Measurements from ENCODE around the gene PLXNB1. TPM values are rescaled to one million over a fixed set of nuclear protein-coding genes. Genes with fewer than 3 reads are reported as not detected.

Gene PLXNB1
- total RNA-seq, 1 donor from 2014 or later: 3.3 TPM

DNA sequence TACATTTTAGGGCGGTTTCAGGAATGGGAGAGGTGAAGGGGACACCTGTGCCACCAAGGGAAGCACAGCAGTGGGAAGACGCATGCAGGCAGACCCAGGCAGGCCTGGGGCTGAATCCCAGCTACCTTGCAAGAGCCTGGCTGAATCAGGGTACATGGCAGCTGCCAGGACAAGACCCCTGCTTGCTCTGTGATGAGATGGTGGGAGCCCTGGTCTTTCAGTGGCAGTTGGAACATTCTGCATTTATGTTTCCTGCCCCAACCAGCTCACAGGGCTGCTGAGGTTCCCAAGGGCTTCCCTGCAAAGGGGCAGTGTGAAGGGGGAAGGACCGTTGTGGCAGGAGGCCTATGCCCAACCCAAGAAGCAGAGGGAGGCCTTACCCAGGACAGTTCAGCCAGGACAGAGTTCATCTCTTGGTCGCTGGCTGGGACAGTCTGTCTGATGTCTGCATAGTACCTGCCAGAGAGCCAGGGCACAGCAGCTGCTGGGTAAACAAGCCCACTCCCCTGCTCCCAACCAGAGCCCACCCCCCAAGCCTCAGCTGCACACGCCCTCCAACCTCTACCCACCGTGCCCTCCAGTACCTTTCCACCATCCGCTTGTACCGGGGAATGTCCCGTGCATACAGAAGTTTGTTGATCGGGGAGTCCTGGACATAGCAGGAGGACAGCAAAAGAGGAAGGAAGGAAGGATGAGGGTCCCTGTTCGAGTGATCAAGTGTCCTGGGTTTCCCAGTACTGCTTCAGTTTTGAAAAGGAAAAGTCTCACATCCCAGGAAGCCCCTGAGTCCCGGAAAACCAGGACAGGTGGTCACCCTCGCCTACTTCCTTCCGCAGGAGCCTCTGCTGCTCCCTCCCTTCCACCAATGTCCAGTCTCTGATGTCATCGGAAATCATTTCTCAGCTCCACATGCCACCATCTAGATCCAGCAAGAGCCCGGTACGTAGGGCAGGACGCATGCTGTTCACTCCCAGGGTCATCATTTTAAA is 23.1 kb downstream of the PLXNB1 start:
- intact Hi-C loops (cut with micrococcal nuclease): no loop called here

DNA sequence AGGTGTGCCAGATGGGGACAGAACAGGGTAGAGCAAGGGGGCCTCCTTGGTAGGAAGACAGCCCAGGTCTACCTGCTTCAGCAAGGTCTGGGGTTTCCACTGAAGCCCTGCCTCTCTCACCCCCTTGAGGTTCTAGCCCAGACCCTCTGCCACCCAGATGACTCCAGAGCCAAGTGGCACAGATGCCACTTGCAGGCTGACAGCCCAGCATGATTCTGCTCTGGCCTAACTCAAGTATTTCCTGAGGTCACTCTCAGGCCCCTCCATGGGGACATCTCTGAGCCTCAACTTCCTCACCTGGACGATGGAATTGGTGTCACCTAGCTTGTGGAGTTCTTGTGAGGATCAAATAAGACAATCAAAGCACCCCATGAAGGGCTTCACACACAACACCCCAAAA is 23.9 kb downstream of the PLXNB1 start:
- intact Hi-C loops (cut with micrococcal nuclease): no loop called here

DNA sequence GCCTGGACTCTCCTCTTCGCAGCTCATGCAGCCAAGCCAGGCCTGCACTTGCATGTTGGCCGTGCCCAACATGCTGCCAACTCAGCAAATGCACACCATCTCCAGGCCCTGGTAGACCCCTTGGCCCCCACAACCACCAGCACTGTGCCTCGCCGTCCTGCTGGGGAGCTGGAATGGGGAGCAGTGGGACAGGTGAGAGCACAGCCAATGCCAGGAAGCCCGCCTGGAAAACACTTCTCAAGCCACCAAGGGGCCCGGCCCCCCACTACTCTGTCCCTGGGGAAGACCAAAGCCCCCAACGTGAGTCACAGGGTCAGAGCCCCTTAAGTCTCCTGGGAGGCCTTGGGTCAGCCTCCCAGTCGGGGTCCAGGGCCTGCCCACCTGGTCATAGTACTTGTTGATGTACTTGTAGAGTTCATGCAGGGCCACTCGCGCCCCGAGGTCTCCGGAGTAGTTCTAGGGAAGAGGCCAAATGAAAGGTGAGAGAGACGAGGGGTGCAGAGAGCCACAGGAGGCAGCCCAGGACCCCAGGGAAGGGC is 24.5 kb downstream of the PLXNB1 start:
- intact Hi-C loops (cut with micrococcal nuclease): no loop called here

DNA sequence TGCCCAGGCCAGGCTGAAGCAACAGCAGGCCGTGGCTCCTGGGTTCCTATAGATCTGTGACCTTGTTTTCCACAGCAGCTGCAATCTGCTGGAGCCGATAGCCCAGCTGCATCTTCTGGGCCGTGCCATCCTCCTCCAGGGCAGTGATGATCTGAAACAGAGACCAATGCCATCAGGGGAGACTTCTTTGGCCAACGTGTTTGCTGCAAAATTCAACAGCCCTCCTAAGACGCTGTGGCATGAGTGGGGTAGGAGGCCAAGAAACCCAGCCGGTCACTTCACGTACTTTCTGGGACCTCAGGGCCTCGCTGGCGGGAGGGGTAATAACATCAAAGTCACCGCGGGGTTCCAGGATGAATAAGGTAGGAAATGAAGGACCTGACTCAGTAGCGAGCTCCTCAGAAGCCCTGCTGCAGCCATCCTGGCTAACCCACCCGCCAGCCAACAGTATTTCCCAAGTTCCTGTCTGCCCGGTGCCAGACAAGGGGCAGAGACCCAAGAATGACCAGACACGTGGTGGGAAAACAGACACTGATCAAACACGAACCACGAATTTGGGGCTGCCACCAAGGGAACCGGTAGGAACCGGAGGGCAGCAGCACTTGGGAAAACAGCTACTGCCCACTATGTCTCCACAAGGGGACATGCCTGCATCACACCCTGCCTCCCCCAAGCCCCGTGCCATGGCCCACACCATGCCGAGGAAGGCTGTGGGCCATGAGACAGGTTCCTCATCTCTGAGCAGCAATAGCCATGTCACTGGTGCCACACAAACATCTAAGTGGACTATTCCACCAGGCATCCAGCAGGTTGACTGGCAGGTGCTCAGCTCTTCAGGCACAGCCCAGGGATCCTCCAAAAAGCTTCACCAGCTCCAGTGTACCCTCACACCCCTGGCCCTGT is 25.2 kb downstream of the PLXNB1 start:
- intact Hi-C loops (cut with micrococcal nuclease): loop anchor here (5.0 kb wide), 1 partner anchor 333 kb away; no protein-coding TSS in a partner anchor

DNA sequence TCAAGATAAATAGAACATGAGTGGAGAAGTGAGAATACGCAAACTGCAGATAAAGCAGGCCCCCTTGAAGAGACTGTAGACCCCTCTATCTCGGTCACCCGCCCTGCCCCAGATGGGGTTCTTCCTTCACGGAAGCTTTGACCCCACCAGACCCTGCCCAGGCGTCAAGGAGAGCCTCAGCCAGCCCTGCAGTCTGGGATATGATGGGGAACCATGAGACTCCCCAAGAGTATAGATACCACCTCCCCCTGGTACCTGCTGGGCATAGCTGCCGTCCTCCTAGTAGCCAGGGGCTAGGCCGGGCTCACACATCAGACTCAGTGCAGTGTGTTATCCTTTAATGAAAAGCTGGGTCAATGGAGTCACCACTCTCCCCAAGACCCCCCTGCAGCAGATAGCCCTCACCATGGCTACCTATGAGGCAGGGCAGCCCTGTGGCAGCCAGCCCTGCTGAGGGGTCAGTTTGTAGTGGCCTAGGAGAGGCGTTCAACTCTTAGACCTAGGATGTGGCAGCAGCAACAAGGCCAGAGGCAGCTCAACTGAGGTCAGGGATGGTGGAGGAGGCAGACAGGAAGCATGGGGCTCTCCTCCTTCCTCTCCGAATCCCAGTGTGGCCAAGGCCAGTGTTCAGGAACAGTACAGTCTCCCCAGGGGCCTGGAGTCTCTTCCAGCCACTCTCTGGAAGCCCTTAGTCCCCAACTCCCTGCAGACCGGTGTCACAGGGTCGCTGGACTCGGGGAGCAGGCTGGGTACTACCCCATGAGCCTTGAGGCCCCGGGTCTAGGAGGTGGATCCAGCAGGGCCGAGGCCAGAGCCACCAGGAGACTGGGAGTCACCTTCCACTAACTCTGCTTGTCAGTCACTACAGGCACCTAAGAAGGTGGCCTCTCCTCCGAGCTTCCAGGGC is 26.1 kb downstream of the PLXNB1 start:
- intact Hi-C loops (cut with micrococcal nuclease): loop anchor here (5.0 kb wide), 1 partner anchor 334 kb away; no protein-coding TSS in a partner anchor

DNA sequence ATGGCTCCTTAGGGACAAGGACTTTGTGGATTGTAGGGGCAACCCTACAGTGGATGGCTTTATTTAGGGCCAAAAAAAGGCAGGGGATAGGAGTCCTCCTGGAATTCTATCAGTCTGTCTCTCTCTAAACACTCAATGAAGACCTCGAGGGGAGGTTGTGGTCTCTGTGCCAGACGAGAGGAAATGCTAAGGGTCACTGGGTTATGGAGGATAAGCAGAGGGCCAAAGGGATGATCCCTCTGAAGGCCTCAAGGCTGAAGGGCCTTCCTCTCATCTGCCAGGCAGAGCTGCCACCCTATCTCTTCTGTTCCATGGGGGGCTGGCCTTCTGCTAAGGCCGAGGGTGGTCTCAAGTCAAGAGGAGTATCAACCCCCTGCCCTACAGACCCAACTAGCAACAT is 27.0 kb downstream of the PLXNB1 start:
- intact Hi-C loops (cut with micrococcal nuclease): loop anchor here (5.0 kb wide), 1 partner anchor 334 kb away; no protein-coding TSS in a partner anchor

DNA sequence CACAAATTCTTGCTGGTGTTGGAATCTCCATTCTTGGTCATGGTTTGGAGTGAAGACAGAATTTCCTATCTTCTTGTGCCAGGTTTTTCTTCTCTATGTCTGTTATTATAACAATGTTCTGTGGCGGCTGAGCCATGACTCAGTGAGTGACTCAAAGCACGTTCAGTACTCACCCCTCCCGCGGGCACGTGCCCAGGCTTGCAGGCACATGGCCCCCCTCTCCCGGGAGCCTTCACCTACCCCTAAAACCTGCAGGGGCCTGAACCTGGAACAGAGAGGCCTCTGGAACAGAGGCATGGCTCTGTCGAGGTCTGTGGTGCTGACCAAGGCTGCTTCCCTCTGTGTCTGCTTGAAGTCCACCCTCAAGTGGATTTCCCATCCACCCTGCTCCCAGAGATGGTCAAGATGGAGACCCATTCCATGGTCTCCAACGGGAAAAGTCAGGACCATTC is 27.6 kb downstream of the PLXNB1 start:
- intact Hi-C loops (cut with micrococcal nuclease): loop anchor here (5.0 kb wide), 1 partner anchor 335 kb away; no protein-coding TSS in a partner anchor

DNA sequence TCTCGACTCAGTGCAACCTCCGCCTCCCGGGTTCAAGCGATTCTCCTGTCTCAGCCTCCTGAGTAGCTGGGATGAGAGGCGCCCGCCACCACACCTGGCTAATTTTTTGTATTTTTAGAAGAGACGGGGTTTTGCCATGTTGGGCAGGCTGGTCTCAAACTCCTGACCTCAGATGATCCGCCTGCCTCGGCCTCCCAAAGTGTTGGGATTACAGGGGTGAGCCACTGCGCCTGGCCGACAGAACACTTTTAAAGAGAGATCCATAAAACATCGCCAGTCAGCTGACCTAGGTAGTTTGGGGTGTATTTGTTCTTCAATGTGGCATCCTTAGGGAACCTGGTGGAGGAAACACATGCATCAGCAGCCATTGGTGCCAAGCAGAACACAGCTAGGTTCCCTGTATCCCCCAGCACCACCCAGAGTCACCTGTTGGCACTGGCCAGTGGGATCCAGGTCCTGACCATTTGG is 28.4 kb downstream of the PLXNB1 start:
- intact Hi-C loops (cut with micrococcal nuclease): loop anchor here (1.0 to 5.0 kb wide), 10 partner anchors 35 to 336 kb away; partner anchors contain the start of genes CCDC51, NCKIPSD, SLC26A6 and TMA7

DNA sequence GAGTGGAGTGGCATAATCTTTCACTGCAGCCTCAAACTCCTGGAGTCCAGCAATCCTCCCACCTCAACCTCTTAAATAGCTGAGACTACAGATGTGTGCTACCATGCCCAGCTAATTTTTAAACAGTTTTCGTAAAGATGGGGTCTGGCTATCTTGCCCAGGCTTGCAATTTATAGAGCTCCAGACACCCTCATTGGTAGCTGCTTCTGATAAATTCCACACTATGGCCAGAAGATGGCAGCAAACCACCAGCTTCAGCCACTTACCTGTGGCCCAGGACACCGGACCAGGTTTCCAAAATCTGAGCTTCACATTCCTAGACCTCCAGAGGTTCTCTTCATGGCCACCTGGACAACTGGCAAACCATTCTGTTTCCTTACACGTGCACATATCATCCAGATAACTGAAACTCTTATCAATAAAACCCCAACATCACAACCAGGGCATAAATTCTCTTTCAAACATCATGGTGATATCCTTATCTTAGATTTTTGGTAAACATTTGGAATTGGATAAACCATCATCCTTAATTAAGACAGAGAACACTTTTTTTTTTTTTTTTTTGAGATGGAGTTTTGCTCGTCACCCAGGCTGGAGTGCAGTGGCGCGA is 29.0 kb downstream of the PLXNB1 start:
- intact Hi-C loops (cut with micrococcal nuclease): loop anchor here (1.0 to 5.0 kb wide), 10 partner anchors 35 to 336 kb away; partner anchors contain the start of genes CCDC51, NCKIPSD, SLC26A6 and TMA7

DNA sequence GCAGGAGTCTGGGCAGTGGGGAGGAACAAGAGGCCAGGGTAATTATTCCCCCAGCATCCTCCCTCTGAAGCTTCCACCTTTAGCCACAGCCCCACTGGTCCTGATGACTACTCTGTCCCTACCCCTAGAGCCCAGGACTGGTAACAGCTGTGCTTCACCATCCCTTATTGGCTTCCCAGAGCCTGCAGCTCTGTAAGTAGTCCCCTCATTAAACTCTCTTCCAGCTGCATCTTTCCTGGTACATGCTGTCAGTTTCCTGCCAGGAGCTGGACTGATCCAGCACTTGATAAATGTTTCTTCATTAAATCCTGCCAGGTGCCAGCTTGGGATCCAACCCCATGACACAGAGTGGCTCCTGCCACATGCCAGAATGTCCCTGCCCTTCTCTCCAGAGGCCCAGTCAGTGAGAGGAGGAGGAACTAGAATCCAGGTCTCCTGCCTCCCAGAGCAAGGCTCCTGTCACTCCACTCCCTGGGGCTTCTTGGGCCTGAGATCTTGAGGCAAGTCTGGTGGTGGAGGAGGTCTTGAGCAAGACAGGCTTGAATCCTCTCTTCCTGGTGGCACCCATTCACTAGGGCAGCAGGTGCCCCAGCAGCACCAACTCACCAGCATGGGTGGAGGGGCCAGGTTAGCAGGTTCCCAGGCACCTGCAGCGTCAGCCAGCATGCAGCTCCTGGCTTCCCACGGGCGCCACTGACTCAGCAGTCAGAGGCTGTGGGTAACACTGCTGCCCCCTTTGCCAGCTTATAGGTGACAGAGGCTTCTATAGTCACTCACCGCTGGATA is 30.3 kb downstream of the PLXNB1 start:
- intact Hi-C loops (cut with micrococcal nuclease): loop anchor here (5.0 kb wide), 1 partner anchor 338 kb away; no protein-coding TSS in a partner anchor

DNA sequence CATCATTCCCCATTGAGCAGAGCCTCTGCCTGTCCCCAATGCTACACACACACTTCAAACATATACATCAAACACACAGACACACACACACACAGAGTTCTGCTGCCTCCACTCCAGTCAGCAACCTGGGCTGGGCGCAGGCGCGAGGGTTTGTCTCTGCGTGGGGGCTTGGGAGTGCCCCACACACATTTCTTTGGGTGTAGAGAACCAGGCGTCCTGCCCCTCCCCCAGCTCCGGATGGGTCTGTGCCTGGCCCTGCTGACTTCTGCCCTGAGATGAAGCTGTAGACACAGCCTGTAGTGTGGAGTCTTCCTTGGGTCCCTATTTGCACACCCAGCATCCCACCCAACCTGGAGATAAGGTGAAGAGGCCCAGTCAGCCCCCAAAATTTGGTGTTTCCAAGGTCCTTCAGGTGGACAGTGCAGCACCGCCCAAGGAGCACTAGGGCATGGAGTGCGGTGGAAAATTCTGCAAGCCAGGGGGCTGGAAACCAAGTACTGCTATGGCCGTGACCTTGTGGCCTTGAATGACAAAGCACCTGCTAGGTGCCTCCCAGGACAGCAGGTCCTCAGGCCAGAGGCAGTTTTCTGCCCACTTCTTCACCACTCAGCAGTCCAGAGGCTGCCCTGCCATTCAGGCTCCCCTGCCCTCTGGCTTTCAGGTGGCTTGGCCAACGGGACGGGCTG is 31.0 kb downstream of the PLXNB1 start:
- intact Hi-C loops (cut with micrococcal nuclease): no loop called here

DNA sequence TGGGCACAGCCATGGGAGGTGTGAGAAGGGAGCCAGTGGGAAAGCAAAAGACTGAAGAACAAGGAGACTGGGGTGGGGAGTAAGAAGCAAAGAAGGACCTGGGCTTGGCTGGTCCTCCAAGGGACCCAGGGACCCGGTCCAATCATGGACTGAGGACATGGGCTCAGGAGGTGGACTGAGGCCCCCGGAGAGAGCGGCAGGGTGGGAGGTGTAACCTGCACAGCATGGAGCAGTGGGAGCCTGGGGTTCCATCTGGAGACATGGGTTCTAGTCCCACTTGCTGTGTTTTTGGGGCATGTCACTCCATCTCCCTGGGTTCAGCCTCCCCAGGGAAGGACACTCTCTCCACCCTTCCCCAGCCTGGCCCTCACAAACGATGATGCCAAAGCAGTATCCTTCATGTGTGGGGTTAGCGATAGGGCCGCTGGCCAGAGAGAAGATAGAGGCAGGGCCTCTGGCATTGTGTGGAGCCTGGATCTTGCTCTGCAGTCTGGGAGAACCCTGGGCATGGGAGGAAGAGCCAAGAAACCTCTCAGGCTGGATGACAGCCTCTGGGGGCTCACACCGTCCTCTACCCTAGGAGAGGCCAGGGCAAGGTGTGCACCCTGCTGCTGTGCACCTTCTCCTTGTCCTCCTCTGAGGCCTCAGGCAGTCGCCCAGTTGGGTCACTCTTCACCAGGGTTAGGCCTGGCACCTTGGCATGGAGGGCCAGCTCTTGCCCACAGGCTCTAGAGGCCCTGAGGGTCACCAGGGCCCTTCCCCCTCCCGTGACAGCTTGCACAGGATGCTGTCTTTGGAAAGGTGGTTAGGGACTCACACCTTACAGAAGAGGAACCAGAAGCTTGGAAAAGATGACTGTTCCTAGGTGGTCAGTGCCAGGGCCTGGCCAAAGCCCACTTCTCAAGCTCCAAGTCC is 31.9 kb downstream of the PLXNB1 start:
- intact Hi-C loops (cut with micrococcal nuclease): no loop called here

DNA sequence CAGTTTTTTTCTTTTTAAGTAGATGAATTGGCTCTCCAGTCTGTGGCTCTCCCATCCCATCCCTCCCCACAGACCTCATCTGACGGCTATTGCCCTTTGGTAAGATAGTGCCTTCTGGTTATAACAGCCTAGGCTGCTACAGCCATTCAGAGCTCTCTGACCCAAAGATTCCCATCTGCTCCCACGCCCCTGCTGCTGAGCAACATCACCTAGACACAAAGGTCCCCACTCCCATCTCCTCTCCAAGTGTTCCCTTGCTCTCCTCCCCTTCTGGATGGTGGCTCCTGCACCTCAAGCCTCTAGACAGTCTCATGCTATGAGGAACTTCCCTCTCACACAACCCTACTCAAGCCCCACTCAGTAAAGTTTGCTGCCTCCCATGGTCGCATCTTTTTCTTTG is 34.2 kb downstream of the PLXNB1 start:
- intact Hi-C loops (cut with micrococcal nuclease): no loop called here

DNA sequence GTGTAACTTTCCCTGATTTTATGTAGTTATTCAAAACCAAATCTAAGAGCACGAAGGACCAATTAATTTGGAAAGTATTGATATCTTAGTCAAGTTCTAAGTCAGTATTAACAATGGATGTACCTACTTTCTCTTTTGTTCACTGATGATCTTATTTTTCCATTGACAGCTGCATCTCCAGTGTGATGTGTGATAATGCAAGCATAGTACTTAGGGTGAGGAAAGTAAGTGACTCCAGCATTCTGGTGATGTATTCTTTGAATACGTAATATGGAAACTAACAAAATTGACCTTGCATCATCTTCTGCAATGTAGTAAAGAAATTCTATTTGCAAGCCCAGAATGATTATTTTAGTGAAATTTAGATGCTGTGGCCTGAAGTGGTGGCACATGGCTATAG is 35.5 kb downstream of the PLXNB1 start:
- intact Hi-C loops (cut with micrococcal nuclease): no loop called here

DNA sequence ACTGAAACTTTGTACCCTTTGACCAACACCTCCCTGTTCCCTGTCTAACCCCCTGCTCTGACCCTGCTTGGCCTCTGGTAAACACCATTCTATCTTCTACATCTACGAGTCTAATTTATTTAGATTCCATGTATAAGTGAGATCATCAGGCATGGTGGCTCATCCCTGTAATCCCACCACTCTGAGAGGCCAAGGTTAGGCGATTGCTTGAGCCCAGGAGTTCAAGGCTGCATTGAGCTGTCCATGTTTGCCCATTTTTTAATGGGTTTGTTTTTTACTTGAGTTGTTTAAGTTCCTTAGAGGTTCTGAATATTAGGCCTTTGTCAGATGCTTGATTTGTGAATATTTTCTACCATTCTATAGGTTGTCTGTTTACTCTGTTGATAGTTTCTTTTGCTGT is 40.9 kb downstream of the PLXNB1 start:
- intact Hi-C loops (cut with micrococcal nuclease): no loop called here

DNA sequence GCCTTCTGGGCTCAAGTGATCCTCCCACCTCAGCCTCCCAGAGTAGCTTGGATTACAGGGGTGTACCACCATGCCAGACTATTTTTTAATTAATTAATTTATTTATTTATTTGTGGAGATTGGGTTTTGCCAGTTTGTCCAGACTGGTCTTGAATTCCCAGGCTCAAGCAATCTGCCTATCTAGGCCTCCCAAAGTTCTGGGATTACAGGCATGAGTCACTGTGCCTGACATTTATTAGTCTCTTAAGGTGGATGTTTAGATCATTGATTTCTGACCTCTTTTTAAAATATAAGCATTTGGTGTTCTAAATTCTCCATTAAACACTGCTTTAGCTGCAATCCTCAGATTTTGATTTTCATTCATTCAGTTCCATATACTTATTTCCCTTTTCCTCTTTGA is 42.3 kb downstream of the PLXNB1 start:
- intact Hi-C loops (cut with micrococcal nuclease): no loop called here

DNA sequence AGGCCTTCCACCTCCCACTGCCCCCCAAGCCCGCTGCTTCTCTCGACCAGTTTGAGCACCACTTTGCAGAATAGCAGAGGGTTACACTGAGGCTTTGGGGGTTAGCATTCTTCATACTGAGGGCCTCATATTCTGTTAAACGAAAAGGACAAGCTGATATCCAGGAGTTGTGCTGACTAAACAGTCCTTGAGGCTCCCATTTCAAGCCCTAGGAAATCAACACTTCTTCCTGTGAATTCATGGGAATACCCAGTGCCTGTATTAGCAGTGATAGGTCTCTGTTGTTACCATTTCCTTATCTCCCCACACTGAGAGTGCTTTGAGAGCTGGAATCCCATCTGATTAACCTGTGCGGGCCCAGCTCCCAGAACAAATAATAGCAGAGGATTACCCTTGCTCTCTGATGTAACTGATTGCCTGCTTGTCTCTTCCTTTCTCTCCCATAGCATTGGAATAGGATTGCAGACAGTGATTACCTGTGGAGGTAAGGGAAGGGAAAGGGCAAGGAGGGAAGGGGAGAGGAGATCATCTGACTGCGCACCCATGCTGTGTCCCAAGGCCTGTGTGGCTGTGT is 56.9 kb downstream of the PLXNB1 start:
- intact Hi-C loops (cut with micrococcal nuclease): no loop called here

Measured in T-helper 1 cell treated with Interleukin-12 subunit alpha and Interleukin-12 subunit beta and Interleukin-4 antibody, amounts not matched to agents 30 ng/mL and 1 ng/mL, for 36 hours (primary cell).